K562 (cell line): ENCODE results near the gene FXYD3. TPM values are rescaled to one million over a fixed set of nuclear protein-coding genes. Genes with fewer than 3 reads are reported as not detected.
A peak's percentile ranks its signal among the peaks of the same experiment; 100 is the strongest.

Experiments used
- ATAC-seq: fragments of 200-7000 bp; cut with Tn5 transposase; 3 replicates; pipeline ENCODE4 v1.9.1; 2020; ENCODE audit warnings: moderate library complexity
- BruUV-seq: library from RNA; stranded (reverse); fragments of 400-500 nt; replicated peaks from 2 replicates; lab custom pipeline; 2021; lab: Mats Ljungman, UMichigan
- CTCF ChIA-PET: fragments of 300-600 bp; formaldehyde crosslinking; extraction: SDS; loops from one replicate; lab custom pipeline; 2021; ENCODE audit warnings: low intra/inter-chr PET ratio; lab: Yijun Ruan, JAX
- POLR2A ChIA-PET: fragments of 300-600, 350-650 bp; sonication (Branson Sonifier 250); formaldehyde crosslinking; extraction: SDS; loops from one replicate; lab custom pipeline; 2021; ENCODE audit warnings: antibody characterized with exemption, inconsistent platforms; lab: Yijun Ruan, JAX
- DNase-seq, 4 experiments: peaks; one replicate each; pipeline versions ENCODE4 v3.0.0 to v3.0.0-alpha.2; 2011 to 2018; ENCODE audit warnings: low spot score in 3 of 4, mixed read lengths in 3 of 4; ENCODE audit errors: extremely low read depth in 1 of 4
- FAIRE-seq: peaks from 2 replicates; lab custom pipeline; 2011; peaks lifted over from hg19 to GRCh38; lab: Jason Lieb, UNC
- H2AFZ ChIP-seq: 2 replicates; pipeline ENCODE4 v1.6.0; 2011; ENCODE audit warnings: low read depth, low read length, control low read depth, inconsistent platforms
- H3K27ac ChIP-seq: fragments of 200-600 bp; 3 replicates; pipeline ENCODE4 v1.8.0; 2011; ENCODE audit warnings: low read depth, mild to moderate bottlenecking, control low read depth, inconsistent platforms, low read length, moderate library complexity, mixed read lengths; ENCODE audit errors: extremely low read depth
- H3K27me3 ChIP-seq, 2 experiments: fragments of 300-600 bp in 1 of 2; 2 replicates in 1 of 2; 3 replicates in 1 of 2; pipeline versions ENCODE4 v1.6.0 to v1.8.0; 2011; ENCODE audit warnings: inconsistent platforms in 2 of 2, low read length in 2 of 2, mild to moderate bottlenecking in 1 of 2, mixed read lengths in 1 of 2, moderate library complexity in 1 of 2; ENCODE audit not compliant: control insufficient read depth in 2 of 2, insufficient read depth in 2 of 2
- H3K36me3 ChIP-seq: fragments of 300-600 bp; 3 replicates; pipeline ENCODE4 v1.8.0; 2011; ENCODE audit warnings: mild to moderate bottlenecking, low read length, inconsistent platforms; ENCODE audit not compliant: control insufficient read depth, insufficient read depth
- H3K4me1 ChIP-seq, 2 experiments: fragments of 200-600 bp in 1 of 2; replicated peaks in 1 of 2; 2 replicates in 1 of 2; 3 replicates in 1 of 2; pipeline versions ENCODE4 v1.5.1 to v1.8.0; 2011; ENCODE audit warnings: inconsistent platforms in 2 of 2, low read length in 2 of 2, mild to moderate bottlenecking in 1 of 2, mixed read lengths in 1 of 2, moderate library complexity in 1 of 2; ENCODE audit not compliant: control insufficient read depth in 2 of 2, insufficient read depth in 2 of 2
- H3K4me2 ChIP-seq: 2 replicates; pipeline ENCODE4 v1.6.1; 2011; ENCODE audit warnings: low read length, control low read depth, inconsistent platforms, mixed read lengths; ENCODE audit not compliant: insufficient read depth
- H3K4me3 ChIP-seq: fragments of 200-600 bp; sonication (generic), shearing (Covaris generic); 2 replicates; pipeline ENCODE4 v1.5.1; 2016; ENCODE audit warnings: control low read depth, inconsistent platforms
- H3K79me2 ChIP-seq: fragments of 200-600 bp; 3 replicates; pipeline ENCODE4 v1.8.0; 2011; ENCODE audit warnings: low read length, inconsistent platforms; ENCODE audit not compliant: control insufficient read depth, insufficient read depth
- H3K9ac ChIP-seq, 2 experiments: 2 replicates each; pipeline versions ENCODE4 v1.6.0 to v1.6.1; 2011; ENCODE audit warnings: low read depth in 2 of 2, low read length in 2 of 2, control low read depth in 1 of 2, inconsistent platforms in 1 of 2, mild to moderate bottlenecking in 1 of 2, mixed read lengths in 1 of 2; ENCODE audit not compliant: insufficient read depth in 1 of 2
- H3K9me1 ChIP-seq: one replicate; pipeline ENCODE4 v1.6.0; 2011; ENCODE audit warnings: inconsistent platforms, mild to moderate bottlenecking, low read length, moderate library complexity; ENCODE audit not compliant: control insufficient read depth, insufficient read depth
- H3K9me3 ChIP-seq: replicated peaks from 2 replicates; pipeline ENCODE4 v1.5.1; 2011; ENCODE audit warnings: low read depth, low read length, inconsistent platforms; ENCODE audit not compliant: control insufficient read depth, insufficient read depth
- H4K20me1 ChIP-seq: replicated peaks from 2 replicates; pipeline ENCODE4 v1.6.1; 2011; ENCODE audit warnings: low read length, inconsistent platforms, mixed read lengths; ENCODE audit not compliant: control insufficient read depth, insufficient read depth
- CBFA2T2 ChIP-seq: fragments of 450-650 bp; conservative IDR thresholded peaks from 2 replicates; pipeline ENCODE4 v1.6.1; 2017; ENCODE audit warnings: mild to moderate bottlenecking
- CTBP1 ChIP-seq: fragments of 450-650 bp; IDR thresholded peaks from 2 replicates; pipeline ENCODE4 v1.6.1; 2016; ENCODE audit warnings: borderline replicate concordance
- HMG20A ChIP-seq: fragments of 450-650 bp; formaldehyde crosslinking; conservative IDR thresholded peaks from 2 replicates; pipeline ENCODE4 v1.4.0; 2020; ENCODE audit warnings: mild to moderate bottlenecking, mixed read lengths
- MAZ ChIP-seq, 2 experiments: fragments of 450-650 bp in 1 of 2; sonication (generic) in 1 of 2; formaldehyde crosslinking; IDR thresholded peaks in 1 of 2; conservative IDR thresholded peaks in 1 of 2; 2 replicates each; pipeline versions ENCODE4 v1.4.0 to v1.5.0; 2020; ENCODE audit warnings: mild to moderate bottlenecking in 1 of 2, missing genetic modification reagents in 1 of 2
- RBM22 ChIP-seq: fragments of 200-400 bp; formaldehyde crosslinking; IDR thresholded peaks from 2 replicates; pipeline ENCODE4 v1.6.1; 2018; ENCODE audit warnings: low read length, low read depth; ENCODE audit not compliant: poor library complexity, severe bottlenecking
- SLC30A9 ChIP-seq: fragments of 250-450 bp; sonication (Bioruptor Pico); IDR thresholded peaks from 2 replicates; pipeline ENCODE4 v1.8.0; 2022; ENCODE audit warnings: mild to moderate bottlenecking, moderate library complexity
- SMC3 ChIP-seq: conservative IDR thresholded peaks from 2 replicates; pipeline ENCODE4 v1.6.1; 2011; ENCODE audit warnings: low read depth, low read length, improper control_type of control experiment; ENCODE audit not compliant: insufficient read depth
- SREBF1 ChIP-seq: fragments of 150-350 bp; IDR thresholded peaks from 2 replicates; pipeline ENCODE4 v1.6.1; 2014; ENCODE audit warnings: antibody characterized with exemption, low read depth, low read length, borderline replicate concordance
- TSHZ1 ChIP-seq: fragments of 250-450 bp; sonication (Bioruptor Pico); IDR thresholded peaks from 2 replicates; pipeline ENCODE4 v1.4.0; 2020; ENCODE audit warnings: mild to moderate bottlenecking, moderate library complexity
- UBTF ChIP-seq, 2 experiments: IDR thresholded peaks; 2 replicates each; pipeline ENCODE4 v1.6.1; 2012; ENCODE audit warnings: improper control_type of control experiment in 2 of 2, low read depth in 2 of 2, low read length in 2 of 2, borderline replicate concordance in 1 of 2
- YY1 ChIP-seq, 3 experiments: IDR thresholded peaks; 2 replicates each; pipeline ENCODE4 v1.6.1; 2011; ENCODE audit warnings: low read length in 2 of 3, mild to moderate bottlenecking in 2 of 3, moderate library complexity in 2 of 3, borderline replicate concordance in 1 of 3, control low read depth in 1 of 3, low read depth in 1 of 3; ENCODE audit not compliant: insufficient read depth in 3 of 3, insufficient replicate concordance in 2 of 3, control insufficient read depth in 1 of 3, insufficient read length in 1 of 3; ENCODE audit errors: extremely low read depth in 1 of 3
- WGBS: fragments of 100-300 bp; shearing (Covaris generic); methylation state at CpG from one replicate; pipeline ENCODE4 v1.1.6; 2016; ENCODE audit warnings: low coverage, mixed read lengths; ENCODE audit not compliant: insufficient coverage; ENCODE audit errors: missing lambda C conversion rate; 5-methylcytosine and 5-hydroxymethylcytosine counted together
- in situ Hi-C: fragments of 300-500 bp; cut with MboI; formaldehyde crosslinking; loops from 4 replicates; pipeline ENCODE4 v1.15.0; 2018; ENCODE audit warnings: inconsistent platforms, mixed read lengths
- intact Hi-C: fragments of 100-400 bp; cut with micrococcal nuclease; formaldehyde crosslinking; loops from 2 replicates; pipeline ENCODE4 v1.14.2; 2022
- polyA plus RNA-seq, 8 experiments: library from polyadenylated mRNA; depleted of rRNA in 4 of 8; stranded (reverse) in 5 of 8; unstranded in 3 of 8; fragments of >200 nt; fragmentation: Nextera tagmentation in 2 of 8; fragmentation: Illumina TruSeq in 1 of 8; extraction: Ambion mirVana in 2 of 8; extraction: Trizol in 1 of 8; gene quantifications; 2 replicates each; pipeline versions ENCODE4 v1.2.1 to v1.2.3, GENCODE V29; 2011 to 2014; ENCODE audit warnings: inconsistent platforms in 1 of 8, missing spikeins in 1 of 8
- total RNA-seq, 7 experiments: library from RNA; depleted of rRNA in 6 of 7; stranded (reverse); fragments of >200 nt in 6 of 7; fragmentation: Illumina TruSeq in 2 of 7; extraction: Trizol in 2 of 7; gene quantifications; 2 replicates each; pipeline versions ENCODE4 v1.2.1 to v1.2.3, GENCODE V29; 2011 to 2021; ENCODE audit warnings: low replicate concordance in 1 of 7

FXYD3 gene
- total and polyA plus RNA-seq, 9 of the 15 experiments (the other 6 are each of a cell fraction or from before 2014, with no cell fraction given), result 0.24 TPM; not detected in 8

GRCh38 chr19:35153701-35154524 lies 38.3 kb downstream of the FXYD3 start:
- Histone ChIP-seq H2AFZ (peak overlapping the region; percentile 91), H3K79me2 (peaks cover 51% of the 10 kb centered on the region), H3K9ac (peak overlapping the region; percentile 89 to 96), H3K4me1 (peaks cover 13 to 44% of the 10 kb centered on the region in 2 experiments; a peak in 4 of 5 replicates), H3K27me3 (no peaks in the 10 kb centered on the region), H3K36me3 (peaks cover 35% of the 10 kb centered on the region), H3K9me3 (no peaks in the 10 kb centered on the region), H3K4me2 (peak overlapping the region; percentile 95), H3K4me3 (peak overlapping the region; percentile 92), H4K20me1 (no peaks in the 10 kb centered on the region), H3K27ac (peak overlapping the region; percentile 95), H3K9me1 (no peaks in the 10 kb centered on the region)
- ChIA-PET CTCF (no interaction called here), POLR2A (interaction anchor here (0.6 to 1.1 kb wide), 7 partner anchors 9 to 654 kb away, joined by 3 to 5 read pairs (median 3); partner anchors contain the start of gene GRAMD1A)
- FAIRE-seq (peak; percentile 62), DNase-seq (peak; percentile 78 to 85 (median 82)), ATAC-seq (peak; percentile 85)
- BruUV-seq, result no TSS peak
- WGBS, result under 1% methylated on average over 28 of the region's 36 CpGs
- intact Hi-C loops (loop anchor here (5.0 kb wide), 2 partner anchors 53 to 93 kb away; partner anchors contain the start of gene LSR), in situ Hi-C loops (no loop called here)
- TF ChIP-seq CTBP1, result 0 out of 2 replicates have a peak, but pooled peaks have one; percentile 35
- peak; percentile 46 for TF ChIP-seq SMC3
- TF ChIP-seq SLC30A9, result no peak
- TF ChIP-seq CBFA2T2, result no peak
- no peak for TF ChIP-seq HMG20A (CRISPR knock-in tag)
- TF ChIP-seq YY1 (IDR thresholded peaks at IDR 0.05; ENCODE audit: borderline replicate concordance in 1 of 3, control insufficient read depth in 1 of 3, extremely low read depth in 1 of 3, insufficient read depth in 3 of 3, insufficient read length in 1 of 3, insufficient replicate concordance in 2 of 3, low read depth in 1 of 3, low read length in 2 of 3), result peak in 1 of 3 experiments; percentile 40
- TF ChIP-seq SREBF1, result 0 out of 2 replicates have a peak, but pooled peaks have one; percentile 30
- TF ChIP-seq UBTF (IDR thresholded peaks at IDR 0.05; ENCODE audit: borderline replicate concordance in 1 of 2, low read depth in 2 of 2, low read length in 2 of 2), result peak; percentile 63 to 86; a peak in 2 of 4 replicates
- TF ChIP-seq MAZ (CRISPR knock-in tag; conservative IDR thresholded peaks at IDR 0.05 in 1 of 2, IDR thresholded peaks at IDR 0.05 in 1 of 2), result peak; percentile 58 to 83; a peak in 3 of 4 replicates
- TF ChIP-seq TSHZ1 (CRISPR knock-in tag), result no peak
- peak; percentile 35 for TF ChIP-seq RBM22
